ENCODE data around the gene ACP4.

Gene ACP4

DNA sequence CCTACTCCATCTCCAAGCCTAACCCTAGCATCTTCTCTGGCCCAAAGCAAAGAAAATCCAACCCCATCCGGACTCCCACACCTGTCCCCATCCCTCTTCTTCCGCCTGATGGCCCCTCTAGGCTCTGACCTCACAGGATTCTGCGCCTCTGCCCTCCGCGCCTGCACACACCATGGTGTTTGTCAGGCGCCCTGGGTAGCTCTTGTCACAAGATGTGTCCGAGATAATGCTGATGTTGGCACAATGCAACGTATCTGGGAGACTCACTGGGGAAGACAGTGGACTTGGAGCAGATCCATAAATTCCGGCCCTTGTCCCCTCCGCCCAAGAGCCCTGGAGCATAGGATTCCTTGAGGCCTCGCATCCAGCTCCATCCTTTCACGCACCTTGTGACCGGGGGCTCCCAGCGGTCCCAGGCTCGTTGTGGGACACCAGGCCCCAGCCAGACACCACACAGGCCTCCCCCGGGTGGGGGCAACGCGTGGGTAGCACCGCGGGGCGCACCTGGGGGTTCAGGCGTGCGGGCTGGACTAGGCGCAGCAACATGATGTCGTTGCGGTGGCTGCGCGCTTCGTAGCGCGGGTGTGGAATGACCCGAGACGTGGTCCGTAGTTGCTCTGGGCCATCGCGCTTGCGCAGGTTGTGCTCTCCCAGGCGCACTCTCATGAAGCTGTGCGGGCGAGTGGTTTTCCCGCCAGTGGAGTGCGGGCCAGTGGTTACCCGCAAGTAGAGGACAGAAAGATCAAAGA, 36.5 kb downstream of the ACP4 start:
- no peak for DNase-seq

DNA sequence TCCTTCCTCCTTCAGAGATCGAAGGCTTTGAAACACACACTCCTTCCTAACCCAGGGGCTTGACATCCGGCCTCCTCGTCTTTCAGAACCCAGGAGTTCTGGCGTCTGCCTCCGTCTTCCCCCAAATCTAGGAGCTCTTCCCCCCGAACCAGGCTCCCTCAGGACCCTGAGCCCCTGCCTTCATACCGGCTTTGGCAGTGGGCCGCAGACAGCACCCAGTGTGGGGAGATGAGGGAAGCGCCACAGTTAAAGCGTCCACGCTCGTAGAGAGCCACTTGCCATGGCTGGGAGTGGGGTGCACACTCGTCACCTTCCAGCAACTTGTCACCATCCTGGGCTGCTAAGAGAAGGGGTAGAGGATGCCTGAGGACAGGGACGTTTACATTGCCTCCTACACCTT, 37.3 kb downstream of the ACP4 start:
- DNase-seq: no peak

DNA sequence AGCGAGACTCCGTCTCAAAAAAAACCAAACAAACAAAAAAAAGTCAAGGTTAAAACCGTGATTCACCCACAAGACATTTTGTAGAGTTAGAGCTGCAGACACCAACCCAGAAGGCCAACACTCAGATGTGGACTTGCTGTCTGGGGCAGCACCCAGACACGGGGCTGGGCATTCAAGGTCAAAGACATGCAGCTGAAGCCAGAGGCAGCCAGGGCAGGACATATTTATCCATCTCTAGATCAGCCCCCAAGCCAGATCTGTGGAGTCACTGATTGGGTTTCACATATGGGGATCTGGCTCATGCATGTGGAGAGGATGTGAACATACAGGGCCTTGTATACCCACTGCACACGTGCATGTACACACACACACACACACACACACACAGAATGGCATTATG, 39.6 kb downstream of the ACP4 start:
- DNase-seq: no peak

DNA sequence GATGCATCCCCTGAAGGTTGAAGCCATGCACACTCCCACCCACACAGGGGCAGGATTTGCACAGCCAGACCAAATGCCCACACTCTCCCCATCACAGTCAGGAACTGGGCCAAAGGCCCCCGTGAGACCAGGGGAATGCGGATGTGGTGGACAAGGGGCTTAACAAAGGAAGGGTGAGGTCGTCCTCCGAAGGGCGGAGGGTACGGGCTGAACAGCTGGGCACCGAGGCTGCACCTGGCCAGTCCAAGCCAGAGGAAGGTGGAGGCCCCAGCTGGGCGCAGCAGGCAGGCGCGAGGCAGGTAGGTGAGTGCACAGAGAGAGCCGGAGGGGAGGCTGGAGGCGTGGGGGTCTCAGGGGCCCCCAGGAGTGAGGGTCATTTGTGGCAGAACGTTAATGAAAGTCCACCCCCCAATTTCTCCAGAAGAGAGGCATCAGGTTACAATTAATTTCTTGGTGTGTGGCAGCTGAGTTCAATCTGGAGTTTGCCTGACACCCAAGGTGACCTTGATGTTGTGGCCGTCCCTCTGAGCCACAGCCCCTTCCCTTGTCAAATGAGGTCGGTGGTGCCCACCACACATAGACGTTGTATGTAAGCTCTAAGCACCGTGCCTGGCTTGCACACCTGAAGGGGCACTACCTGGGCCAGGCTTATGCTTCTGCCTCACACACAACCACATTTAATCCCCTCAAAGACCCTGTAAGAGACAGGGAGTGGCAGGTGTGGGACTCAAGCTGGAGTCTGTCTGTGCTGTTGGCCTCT, 40.2 kb downstream of the ACP4 start:
- no peak for DNase-seq

DNA sequence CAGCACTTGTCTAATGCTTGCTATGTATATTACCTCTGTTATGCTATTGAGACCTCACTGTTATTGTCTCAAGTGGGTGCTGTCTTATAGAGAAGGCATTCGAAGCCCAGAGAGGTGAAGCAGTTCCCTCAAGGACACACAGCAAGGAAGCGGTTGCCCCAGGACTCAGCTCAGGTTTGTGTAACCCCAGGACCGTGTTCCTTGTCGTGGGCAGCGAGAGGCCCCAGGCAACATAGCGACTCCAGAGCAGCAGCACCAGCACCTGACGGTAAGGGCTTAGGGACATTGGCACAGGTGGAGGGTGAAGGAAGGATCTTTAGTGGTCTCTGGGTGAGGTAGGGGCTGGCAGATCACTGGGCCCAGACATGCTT, 40.8 kb downstream of the ACP4 start:
- no peak for DNase-seq

DNA sequence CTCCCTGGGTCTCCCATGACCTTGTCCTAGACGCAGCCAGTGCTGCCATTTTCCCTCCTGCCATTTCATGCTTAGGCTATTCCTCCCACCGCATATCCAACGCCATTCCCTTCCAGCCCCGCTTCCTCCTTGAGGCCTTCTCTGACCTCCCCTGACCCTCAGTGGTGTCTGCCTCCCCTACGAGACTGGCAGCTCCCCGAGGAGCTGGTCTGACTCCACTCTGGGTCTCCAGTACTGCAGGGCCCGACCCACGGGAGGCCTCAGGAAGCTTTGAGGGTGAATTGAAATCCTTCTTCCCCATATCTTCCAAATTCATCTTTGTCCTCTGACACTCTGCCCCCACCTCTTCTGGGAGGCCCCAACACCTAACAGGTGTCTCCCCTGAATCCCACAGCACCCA, 42.5 kb downstream of the ACP4 start:
- DNase-seq: no peak

DNA sequence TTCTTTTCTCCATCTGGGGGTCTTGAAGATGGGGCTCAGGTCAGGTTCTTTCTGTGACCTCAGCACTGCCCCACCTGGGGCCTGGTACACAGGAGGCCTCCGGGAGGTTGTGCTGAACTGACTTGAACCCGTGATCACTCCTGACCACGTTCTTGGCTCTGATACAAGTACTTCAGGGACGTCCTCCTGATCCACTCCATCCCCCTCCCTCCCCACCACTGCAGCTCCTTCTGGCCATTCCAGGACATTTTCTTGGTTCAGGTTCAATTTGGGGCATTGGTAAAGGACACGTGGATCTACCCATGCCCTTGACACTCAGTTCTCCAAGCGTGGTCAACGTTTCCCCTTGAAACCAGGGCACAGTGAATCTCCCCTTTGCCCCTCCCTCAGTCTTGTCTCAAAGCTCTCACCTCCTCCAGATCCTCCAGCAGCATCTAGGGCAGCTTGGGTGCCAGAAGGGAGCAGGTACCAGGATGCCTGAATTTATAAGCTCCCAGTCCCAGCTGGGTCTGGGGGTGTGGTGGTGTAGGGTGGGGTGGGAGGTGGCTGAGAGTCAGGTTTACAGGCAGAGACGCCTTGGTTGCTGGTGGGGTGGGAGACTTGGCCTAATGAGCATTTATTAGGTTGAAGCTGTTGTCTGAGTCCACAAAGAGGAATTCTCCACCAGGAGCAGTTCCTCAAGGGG, 43.0 kb downstream of the ACP4 start, which contains the start of gene KLK15:
Gene KLK15 (minus strand): TSS at position 458 of the 685 bp plus-strand sequence. CDS start 2,082 bp downstream, outside the sequence.
- no peak for DNase-seq

DNA sequence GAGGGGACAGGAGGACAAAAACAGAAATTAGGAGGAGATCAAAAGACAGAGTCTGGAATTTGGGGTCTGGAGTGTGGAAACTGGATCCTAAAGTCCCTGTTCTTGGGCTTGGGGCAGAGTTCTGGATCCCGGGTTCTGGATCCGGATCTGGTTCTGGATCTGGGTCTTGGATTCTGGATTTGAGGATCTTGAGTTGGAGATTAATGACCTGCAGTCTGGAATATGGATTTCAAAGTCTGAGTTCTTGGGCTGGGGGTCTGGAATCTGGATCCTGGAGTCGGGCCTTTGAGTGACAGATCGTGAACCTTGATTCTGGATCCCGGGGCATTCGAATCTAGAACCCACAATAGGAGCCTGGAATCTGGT, 43.6 kb downstream of the ACP4 start:
- no peak for DNase-seq

DNA sequence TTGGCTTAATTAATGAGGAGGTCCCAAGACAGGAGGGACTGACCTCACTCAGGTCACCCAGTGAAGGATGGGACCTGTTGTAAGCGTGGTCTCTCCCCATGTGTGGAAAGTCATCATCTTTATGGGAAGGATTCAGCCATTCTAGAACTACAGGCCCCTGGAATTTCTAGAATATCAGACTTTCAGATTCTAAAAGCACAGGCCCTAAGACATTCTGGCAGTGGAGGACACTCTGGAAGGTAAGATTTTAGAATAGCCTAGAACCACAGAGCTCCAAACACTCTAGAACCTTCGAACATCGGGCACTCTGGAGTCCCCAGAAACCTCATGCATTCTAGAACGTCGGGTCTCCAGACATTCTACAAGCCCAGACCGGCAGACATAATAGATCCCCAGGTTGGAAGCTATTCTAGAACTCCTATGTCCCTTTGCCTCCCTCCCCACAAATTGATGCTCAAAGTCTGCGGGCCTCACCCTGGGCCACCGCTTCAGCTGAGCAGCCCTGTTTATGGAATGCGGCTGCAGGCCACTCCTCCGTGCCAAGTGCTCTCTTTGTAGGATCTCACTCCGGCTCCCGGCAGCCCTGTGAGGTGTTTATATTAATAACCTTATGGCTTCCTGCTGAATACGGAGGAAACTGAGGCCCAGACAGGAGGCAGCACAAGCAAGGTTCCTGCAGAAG, 45.0 kb downstream of the ACP4 start:
- no peak for DNase-seq

DNA sequence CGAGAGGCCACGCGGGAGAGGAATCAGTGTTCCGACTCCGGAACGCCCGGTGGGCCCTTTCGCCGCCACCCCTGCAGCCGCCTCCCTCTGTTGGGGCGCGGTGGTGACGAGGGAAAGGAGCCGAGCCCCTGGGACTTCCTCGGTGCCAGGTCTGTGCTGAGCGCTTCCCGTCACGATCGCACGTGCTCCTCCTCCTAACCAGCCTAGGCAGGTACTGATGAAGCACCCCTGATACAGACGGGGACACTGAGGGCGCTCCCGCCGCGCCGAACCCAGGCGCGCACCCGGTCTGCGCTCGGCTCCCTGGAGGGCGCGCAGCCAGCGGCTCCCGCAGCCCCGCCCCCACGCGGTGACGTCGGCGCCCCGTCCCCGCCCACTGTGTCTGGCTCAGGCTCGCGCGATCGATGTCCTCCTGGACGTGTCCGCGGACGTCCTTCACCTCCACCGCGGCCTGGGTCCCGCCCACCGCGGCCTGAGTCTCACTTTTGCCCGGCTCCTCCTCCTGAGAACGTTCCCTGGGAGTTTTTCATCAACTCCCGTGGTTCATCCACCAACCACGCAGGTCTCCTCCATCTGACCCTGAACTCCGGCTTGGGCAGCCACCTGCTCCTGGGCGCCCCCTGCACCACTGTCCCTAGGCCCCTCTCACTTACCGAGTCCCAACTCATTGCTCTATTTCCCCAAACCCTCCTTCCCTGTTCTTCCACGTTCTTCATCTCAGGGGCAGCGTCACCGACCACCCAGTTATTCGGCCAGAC, 45.7 kb downstream of the ACP4 start:
- DNase-seq: peak; percentile 9

DNA sequence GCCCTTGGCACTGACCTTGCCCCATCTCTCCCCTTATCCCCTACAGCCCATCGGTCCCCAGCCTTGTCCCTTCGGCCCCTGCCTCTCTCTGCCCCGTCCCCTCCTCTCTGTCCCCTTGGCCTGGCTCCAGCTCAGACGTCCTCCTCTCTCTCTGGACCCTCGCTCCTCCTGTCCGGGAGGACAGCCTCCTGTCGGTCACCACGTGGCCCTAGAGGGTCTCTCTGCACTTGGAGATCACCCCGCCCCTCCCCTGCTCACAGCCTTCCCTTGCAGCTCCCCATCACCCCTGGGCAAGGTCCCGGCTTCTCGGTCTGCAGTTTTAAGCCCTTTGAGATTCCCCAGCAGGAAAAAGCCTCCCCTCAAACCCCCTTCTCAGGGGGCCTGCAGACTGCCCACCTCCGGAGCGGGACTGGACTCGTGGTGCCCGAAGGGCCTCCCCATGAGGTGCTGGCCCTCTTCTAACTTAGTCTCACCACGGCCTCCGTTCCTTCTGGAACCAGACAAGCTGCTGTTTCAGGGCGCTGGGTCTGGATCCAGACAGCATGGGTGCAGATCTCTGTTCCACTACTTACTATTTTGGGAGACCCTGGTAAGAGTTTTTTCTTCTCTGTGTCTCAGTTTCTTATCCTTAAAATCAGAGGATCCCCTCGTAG, 46.5 kb downstream of the ACP4 start:
- no peak for DNase-seq

DNA sequence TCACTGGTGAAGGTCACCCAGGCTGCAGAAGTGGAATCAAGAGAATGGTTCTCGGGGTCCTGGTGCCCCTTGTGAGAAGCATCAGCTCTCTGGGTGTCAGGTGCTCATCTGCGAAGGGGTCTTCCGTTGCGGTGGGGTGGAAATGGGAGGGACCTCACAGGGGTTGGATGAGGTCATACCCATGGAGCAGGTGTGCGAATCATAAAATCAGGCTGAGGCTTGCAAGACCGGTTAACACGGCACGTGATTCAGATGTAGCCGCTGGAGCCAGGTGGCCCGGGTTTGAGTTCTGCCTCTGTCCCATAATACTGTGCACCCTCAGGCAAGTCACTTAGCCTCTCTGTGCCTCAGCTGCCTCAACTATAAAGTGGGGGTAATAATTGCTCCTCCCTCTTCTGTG, 47.1 kb downstream of the ACP4 start:
- DNase-seq: no peak

DNA sequence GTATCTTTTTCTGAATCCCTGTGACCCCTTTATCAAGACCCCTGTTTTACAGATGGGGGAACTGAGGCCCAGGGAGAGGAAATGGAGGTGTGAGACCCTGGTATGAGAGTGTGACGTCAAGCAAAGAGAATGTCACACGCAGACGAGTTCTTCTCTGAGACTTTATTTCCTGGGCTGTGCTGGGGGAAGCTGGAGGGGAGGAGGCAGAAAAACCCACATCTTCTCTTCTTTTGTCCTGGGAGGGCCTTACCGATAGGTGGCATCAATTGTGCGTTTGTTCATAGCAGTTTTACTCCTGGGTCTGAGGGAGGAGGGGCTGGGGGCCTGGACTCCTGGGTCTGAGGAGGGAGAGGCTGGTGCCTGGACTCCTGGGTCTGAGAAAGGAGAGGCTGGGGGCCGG, 48.0 kb downstream of the ACP4 start:
- no peak for DNase-seq

DNA sequence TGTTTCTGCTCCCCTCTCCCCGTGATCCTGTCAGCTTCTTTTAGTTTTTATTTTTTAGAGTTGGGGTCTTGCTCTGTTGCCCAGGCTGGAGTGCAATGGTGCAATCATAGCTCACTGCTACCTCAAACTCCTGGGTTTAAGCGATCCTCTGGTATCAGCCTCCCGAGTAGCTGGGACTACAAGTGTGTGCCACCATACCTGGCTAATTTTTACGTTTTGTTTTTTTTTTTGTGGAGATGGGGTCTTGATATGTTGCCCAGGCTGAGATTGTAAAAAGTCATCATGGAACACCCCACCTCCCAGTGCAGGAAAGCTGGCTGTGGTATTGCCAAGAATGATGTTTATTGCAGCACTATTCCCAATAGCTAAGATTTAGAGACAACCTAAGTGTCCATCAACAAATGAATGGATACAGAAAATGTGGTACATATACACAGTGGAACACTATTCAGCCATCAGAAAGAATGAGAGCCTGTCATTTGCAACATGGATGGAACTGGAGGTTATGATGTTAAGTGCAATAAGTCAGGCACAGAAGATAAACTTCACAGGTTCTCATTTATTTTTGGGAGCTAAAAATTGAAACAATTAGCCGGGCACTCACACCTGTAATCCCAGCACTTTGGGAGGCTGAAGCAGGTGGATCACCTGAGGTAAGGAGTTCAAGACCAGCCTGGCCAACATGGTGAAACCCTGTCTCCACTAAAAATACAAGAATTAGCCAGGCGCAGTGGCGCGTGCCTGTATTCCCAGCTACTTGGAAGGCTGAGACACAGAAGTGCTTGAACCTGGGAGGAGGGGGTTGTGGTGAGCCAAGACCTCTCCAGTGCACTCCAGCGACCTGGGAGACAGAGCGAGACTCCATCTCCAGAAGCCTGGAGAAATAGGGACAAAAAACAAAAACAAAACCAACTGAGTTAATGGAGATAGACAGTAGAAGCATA, 49.8 kb downstream of the ACP4 start:
- DNase-seq: no peak

DNA sequence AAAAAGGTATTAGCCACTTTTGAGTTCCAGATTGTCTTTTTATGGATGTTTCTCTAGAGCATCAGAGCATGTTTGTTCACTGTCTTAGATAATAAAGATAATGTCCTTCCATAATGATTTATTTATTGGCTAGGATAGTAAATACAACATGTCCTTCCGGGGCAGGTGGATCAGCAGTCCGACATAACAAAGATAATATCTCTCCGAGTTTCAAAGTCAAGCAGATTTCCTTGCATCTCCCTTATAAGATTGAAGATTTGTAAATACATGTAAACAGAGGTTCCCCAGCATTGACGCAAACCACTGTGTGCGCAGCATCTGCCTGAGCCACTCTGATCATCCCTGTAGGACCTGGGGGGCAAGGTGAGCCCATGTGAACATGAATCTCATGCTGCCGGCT, 51.9 kb downstream of the ACP4 start:
- DNase-seq: no peak

DNA sequence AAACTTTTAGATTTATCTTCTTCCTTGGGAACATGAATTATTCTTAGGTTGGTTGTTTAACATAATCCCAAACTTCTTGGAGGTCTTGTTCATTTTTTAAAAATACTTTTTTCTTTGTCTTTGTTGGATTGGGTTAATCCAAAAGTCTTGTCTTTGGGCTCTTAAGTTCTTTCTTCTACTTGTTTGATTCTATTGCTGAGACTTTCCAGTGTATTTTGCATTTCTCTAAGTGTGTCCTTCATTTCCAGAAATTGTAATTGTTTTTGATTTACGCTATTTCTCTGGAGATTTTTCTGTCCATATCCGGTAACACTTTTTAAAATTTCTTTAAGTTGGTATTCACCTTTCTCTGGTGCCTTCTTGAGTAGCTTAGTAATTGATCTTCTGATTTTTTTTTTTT, 53.0 kb downstream of the ACP4 start:
- DNase-seq: no peak

DNA sequence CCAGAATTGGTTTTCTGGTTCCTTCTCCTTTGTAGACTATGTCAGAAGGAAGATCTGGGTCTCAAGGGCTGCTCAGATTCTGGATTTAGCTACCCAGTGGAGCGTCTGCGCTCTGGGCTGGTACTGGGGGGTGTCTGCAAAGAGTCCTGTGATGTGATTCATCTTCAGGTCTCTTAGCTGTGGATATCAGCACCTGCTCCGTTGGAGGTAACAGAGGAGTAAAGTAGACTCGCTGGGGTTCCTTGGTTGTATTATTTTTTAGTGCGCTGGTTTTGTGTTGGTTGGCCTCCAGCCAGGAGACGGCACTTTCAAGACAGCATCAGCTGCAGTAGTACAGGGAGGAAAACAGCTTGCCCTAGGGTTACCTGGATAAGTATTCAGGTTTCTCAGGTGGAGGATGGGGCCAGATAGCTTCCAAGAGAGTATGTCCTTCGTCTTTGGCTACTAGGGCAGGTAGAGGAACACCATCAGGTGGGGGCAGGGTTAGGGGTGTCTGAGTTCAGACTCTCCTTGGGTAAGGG, 53.5 kb downstream of the ACP4 start:
- no peak for DNase-seq

DNA sequence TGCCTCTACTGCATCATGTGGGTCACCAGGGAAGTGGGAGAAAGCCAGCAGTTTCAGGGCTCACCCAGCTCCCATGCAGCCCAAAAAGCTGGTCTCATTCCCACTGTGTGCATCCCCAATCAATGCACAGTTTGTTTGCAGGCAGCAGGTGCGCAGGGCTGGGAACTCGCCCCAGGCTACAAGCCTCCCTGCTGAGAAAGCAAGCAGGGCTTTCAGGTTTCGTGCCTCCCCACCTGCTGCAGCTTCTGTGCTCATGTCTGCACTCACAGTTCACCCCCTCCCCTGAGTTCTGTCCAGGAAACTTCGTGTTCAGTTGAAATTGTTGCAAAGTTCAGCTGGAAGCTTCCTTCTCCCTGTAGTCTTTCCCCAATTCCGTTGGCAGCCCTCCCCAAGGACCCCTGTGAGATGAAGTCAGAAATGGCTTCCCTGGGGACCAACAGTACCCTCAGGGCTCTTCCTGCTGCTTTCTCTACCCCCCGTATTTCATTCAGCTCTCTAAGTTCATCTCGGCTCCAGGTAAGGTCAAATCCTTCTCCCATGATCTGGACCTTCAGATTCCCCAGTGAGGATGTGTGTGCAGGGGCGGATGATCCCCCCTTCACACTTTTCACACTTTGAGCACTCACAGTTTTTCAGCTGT, 54.2 kb downstream of the ACP4 start:
- DNase-seq: peak; percentile 20

All from NCI-H1092 (cell line).